Breast epithelium (tissue), 3 donors: ENCODE data around the gene CTDSPL.

Experiments
- CTCF ChIP-seq, 3 donors: fragments of 450-650 bp; IDR thresholded peaks; one replicate each; pipeline ENCODE4 v1.5.1; 2016 to 2017; ENCODE audit warnings: antibody characterized with exemption in 3 of 3, mild to moderate bottlenecking in 3 of 3, moderate library complexity in 3 of 3
- POLR2A ChIP-seq: fragments of 450-650 bp; IDR thresholded peaks from one replicate; pipeline ENCODE4 v1.6.1; 2016; ENCODE audit warnings: antibody characterized with exemption, mild to moderate bottlenecking, moderate library complexity
- POLR2AphosphoS5 ChIP-seq, 3 donors: sonication (generic); formaldehyde crosslinking; IDR thresholded peaks; one replicate each; pipeline ENCODE4 v1.6.1; 2017; ENCODE audit warnings: antibody characterized with exemption in 3 of 3

DNA sequence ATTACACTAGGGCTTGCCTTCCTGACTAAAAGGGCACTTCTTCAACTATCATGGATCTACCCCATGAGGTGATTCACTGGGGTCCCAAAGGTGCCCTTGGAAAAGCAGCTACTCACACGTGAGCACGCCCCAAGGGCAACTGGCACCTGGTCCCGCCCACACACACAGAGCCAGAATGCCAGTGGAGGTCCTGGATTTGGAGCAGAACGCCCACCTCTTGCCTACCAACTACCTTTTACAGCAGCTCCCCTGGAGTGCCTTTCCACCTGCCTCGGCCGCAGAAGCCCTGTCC lies 1.8 kb upstream of the CTDSPL start:
- no peak for TF ChIP-seq POLR2AphosphoS5 (IDR thresholded peaks at IDR 0.05)
- TF ChIP-seq CTCF (IDR thresholded peaks at IDR 0.05): no peak
- TF ChIP-seq POLR2A: no peak
